HG02759 (cell line): ENCODE results near the gene TBC1D3C.
"Not testable (repeated sequence)": the region's sequence is repeated elsewhere in the genome, so short reads cannot be mapped to it uniquely, and the experiment has no call there.

Source experiments
- ATAC-seq: cut with Tn5 transposase; IDR thresholded peaks from one replicate; pipeline ENCODE4 v1.9.1; 2021; ENCODE audit warnings: mild to moderate bottlenecking, moderate library complexity; ENCODE audit not compliant: unreplicated experiment

TBC1D3C gene

GRCh38 chr17:38068534-38068933 lies at the start of gene TBC1D3C:
Gene TBC1D3C (minus strand): TSS chr17:38068634. CDS start chr17:38067066, 1,568 bp downstream.
- not testable (repeated sequence) for ATAC-seq

DNA sequence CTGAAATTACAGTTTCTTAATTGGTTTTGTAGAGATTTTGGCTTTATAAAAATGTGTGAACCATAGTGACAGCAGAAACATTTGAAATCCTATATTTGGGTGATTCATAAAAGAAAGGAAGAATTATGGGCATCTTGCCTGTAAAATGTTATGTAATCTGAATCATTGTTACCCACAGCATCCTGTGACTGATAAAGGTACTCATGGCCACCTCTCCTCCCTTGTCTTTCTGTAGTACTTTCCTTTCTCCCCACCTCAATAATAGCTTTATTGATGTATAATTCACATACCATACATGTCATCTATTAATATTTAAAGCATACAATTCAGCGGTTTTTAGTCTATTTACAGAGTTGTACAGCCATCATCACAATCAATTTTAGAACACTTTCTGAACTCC lies 30.8 kb upstream of the TBC1D3C start:
- not testable (repeated sequence) for ATAC-seq

GRCh38 chr17:38094059-38094694 lies 25.7 kb upstream of the TBC1D3C start:
- not testable (repeated sequence) for ATAC-seq

GRCh38 chr17:38088120-38088519 lies 19.7 kb upstream of the TBC1D3C start:
- ATAC-seq = not testable (repeated sequence)

- not testable (repeated sequence) for ATAC-seq
These were observed 18.9 kb upstream of the TBC1D3C start for GRCh38 chr17:38087344-38087743.
